Body of pancreas (tissue), 4 donors: ENCODE results near the gene MYOZ3. TPM values are rescaled to one million over a fixed set of nuclear protein-coding genes. Genes with fewer than 3 reads are reported as not detected.

Experiments used
- ATAC-seq: fragments of 150-250 bp; one replicate; pipeline ENCODE4 v1.9.1; 2016
- DNase-seq, 4 donors: peaks; one replicate each; pipeline ENCODE4 v3.0.0-alpha.2; 2019
- H3K27ac ChIP-seq, 4 donors: fragments of 200-600 bp; sonication (generic); 1 replicate in 3 of 4; 2 replicates in 1 of 4; pipeline versions ENCODE4 v1.5.1 to v1.6.1; 2016 to 2019; ENCODE audit warnings: mild to moderate bottlenecking in 1 of 4, mixed read lengths in 1 of 4, moderate library complexity in 1 of 4
- H3K27me3 ChIP-seq, 2 donors: fragments of 200-600 bp; sonication (generic); one replicate each; pipeline ENCODE4 v1.6.0; 2016; ENCODE audit warnings: mild to moderate bottlenecking in 1 of 2
- H3K36me3 ChIP-seq, 2 donors: fragments of 200-600 bp; sonication (generic); replicated peaks in 1 of 2; 2 replicates each; pipeline ENCODE4 v1.5.1; 2016; ENCODE audit warnings: low read depth in 2 of 2; ENCODE audit not compliant: insufficient read depth in 1 of 2
- H3K4me1 ChIP-seq: fragments of 200-600 bp; sonication (generic); one replicate; pipeline ENCODE4 v1.6.0; 2016
- H3K4me3 ChIP-seq, 2 donors: fragments of 200-600 bp; sonication (generic); 1 replicate in 1 of 2; 2 replicates in 1 of 2; pipeline ENCODE4 v1.5.1; 2016 to 2019
- H3K9me3 ChIP-seq, 3 donors: fragments of 200-600 bp; sonication (generic); 1 replicate in 2 of 3; 2 replicates in 1 of 3; pipeline ENCODE4 v1.5.1; 2016
- POLR2A ChIP-seq, 3 donors: fragments of 450-650 bp; IDR thresholded peaks; one replicate each; pipeline ENCODE4 v1.6.1; 2016; ENCODE audit warnings: antibody characterized with exemption in 3 of 3, mild to moderate bottlenecking in 2 of 3
- WGBS, 2 donors: methylation state at CpG; one replicate each; pipeline ENCODE4 v1.1.5; 2017; 5-methylcytosine and 5-hydroxymethylcytosine counted together
- intact Hi-C: fragments of 100-400 bp; cut with DNase I; formaldehyde crosslinking; loops from one replicate; pipeline ENCODE4 v1.15.1; 2023
- total RNA-seq, 2 donors: library from RNA; depleted of rRNA; stranded (reverse); fragments of >200 nt; gene quantifications; one replicate each; pipeline ENCODE4 v1.1.0, GENCODE V29; 2016
- TF ChIP-seq, protein P1 (sequence below), 7 experiments: fragments of 450-650 bp in 4 of 7; fragments of 200-600 bp in 3 of 7; sonication (generic) in 3 of 7; IDR thresholded peaks; one replicate each; pipeline ENCODE4 v1.5.1; 2016 to 2019; ENCODE audit warnings: antibody characterized with exemption in 7 of 7

Gene MYOZ3
- total RNA-seq, 2 donors from 2014 or later: 0.26 TPM; not detected in 1

DNA sequence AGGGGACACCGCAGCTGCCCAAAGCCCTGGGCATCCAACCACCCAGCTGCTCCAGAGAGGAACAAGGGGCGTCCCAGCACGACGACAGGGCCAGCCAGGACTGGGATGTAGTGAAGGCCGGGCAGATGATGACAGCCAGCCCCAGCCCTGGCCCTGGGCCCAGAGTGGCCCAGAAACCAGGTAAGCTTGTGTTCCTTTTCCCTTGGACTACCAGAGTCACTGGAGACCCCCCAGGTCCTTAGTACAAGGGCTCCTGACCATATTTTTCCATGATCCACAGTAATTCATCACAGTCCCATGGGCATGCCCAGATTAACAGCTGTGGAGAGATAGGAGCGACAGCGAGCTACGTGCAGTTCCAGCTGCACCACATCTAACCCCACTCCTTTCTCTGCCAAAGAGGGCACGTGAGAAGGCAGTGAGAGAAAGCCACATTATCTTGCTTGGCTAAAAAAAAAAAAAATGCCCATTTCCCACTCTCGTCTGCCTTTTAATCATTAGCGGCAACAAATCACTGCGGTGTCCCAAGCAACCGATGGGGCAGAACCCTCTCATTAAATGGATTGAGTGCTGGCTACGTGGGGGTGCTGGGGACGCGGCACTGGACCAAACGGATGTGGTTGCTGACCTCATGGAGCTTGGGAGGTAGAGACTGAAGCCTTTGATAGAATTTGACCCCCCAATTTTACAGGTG is 42.3 kb upstream of the MYOZ3 start:
- ATAC-seq: peak; percentile 47
- Histone ChIP-seq H3K27ac (peak overlapping the region; percentile 12 to 92 (median 86)), H3K36me3 (no peaks in the 10 kb centered on the region), H3K4me1 (peaks cover 72% of the 10 kb centered on the region), H3K9me3 (no peaks in the 10 kb centered on the region), H3K4me3 (no peak overlapping the region), H3K27me3 (no peaks in the 10 kb centered on the region)
- peak; percentile 52 to 80 (median 64) for DNase-seq
- TF ChIP-seq, protein P1, sequence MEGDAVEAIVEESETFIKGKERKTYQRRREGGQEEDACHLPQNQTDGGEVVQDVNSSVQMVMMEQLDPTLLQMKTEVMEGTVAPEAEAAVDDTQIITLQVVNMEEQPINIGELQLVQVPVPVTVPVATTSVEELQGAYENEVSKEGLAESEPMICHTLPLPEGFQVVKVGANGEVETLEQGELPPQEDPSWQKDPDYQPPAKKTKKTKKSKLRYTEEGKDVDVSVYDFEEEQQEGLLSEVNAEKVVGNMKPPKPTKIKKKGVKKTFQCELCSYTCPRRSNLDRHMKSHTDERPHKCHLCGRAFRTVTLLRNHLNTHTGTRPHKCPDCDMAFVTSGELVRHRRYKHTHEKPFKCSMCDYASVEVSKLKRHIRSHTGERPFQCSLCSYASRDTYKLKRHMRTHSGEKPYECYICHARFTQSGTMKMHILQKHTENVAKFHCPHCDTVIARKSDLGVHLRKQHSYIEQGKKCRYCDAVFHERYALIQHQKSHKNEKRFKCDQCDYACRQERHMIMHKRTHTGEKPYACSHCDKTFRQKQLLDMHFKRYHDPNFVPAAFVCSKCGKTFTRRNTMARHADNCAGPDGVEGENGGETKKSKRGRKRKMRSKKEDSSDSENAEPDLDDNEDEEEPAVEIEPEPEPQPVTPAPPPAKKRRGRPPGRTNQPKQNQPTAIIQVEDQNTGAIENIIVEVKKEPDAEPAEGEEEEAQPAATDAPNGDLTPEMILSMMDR (IDR thresholded peaks at IDR 0.05): no peak
- TF ChIP-seq POLR2A (IDR thresholded peaks at IDR 0.05): peak in 1 of 3 donors; percentile 13
- intact Hi-C loops: no loop called here
- 28 to 33% methylated on average over 12 to 17 of the region's 17 CpGs for WGBS, 2 donors

DNA sequence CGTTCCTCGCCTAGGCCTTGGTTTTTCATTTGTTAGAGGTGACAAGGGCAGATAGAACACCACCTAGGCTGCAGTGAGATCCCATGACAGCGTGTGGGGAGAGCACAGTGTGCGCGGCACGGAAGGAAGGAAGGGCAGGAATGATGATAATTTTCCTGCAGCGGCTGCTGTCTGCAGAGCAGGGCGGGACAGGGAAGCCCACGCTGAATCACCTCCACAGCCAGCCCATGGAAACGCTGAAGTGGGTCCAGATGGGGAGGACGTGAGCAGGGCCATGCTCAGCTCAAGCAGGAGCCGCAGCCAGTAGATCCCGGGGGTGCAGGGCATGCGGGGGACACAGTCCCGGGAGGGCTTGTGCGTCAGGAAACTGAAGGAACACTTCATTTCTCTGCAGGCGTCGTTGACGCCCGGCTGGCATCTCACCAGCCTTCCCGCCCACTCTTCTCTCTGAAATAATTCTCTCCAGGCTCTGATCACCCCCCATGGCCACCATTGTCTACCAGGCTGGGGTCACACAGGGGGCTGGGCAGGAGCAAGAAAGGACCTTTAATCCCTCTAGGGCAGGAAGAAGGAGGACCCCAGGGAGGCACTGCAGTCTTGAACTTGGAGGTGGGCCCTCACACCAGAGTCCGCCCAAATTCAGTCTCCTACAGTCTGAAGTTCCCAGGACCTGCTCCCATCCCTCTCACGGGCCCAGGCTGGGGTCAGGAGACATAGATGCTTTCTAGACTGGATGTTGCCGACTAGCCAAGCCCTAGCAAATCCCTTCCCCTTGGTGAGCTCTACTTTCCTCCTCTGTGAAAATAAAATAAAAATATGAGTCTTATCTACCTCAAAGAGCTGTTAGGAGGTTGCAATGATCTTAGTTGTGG is 41.5 kb upstream of the MYOZ3 start:
- Histone ChIP-seq H3K27me3 (no peaks in the 10 kb centered on the region), H3K36me3 (no peaks in the 10 kb centered on the region), H3K4me3 (no peak overlapping the region), H3K9me3 (no peaks in the 10 kb centered on the region), H3K4me1 (peaks cover 69% of the 10 kb centered on the region), H3K27ac (peak overlapping the region; percentile 12 to 92 (median 86))
- intact Hi-C loops: no loop called here
- TF ChIP-seq, protein P1 (IDR thresholded peaks at IDR 0.05): no peak
- no peak for TF ChIP-seq POLR2A (IDR thresholded peaks at IDR 0.05)
- peak; percentile 3 for ATAC-seq
- peak in 3 of 4 donors; percentile 53 to 69 (median 57) for DNase-seq
- WGBS, 2 donors: 54 to 65% methylated on average over 22 to 24 of the region's 24 CpGs

DNA sequence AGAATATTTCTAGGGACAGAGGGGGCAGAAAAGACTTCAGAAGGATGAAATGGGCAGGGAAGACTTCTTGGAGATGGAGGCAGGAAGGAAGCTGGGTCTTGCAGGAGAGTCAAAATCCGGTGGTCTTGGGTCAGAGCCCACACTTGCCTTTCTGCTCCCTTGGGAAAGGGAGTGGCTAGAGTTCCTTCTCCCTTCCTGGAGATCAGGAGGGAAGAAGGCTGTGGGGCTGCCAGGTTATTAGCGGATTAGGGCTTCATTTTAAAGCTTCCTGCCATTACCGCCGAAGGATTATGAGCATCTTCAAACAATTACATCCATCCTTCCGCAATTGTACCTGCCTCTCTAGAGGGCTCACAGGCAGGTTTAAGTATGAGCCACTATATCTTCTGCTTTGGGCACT is 39.8 kb upstream of the MYOZ3 start:
- Histone ChIP-seq H3K9me3 (no peaks in the 10 kb centered on the region), H3K27ac (peak overlapping the region in 2 of 4 donors; percentile 31 to 33), H3K4me1 (peaks cover 67% of the 10 kb centered on the region), H3K36me3 (no peaks in the 10 kb centered on the region), H3K4me3 (no peak overlapping the region), H3K27me3 (no peaks in the 10 kb centered on the region)
- intact Hi-C loops: no loop called here
- ATAC-seq (no peak), DNase-seq (no peak)
- 87 to 93% methylated on average over 5 of the region's 5 CpGs for WGBS, 2 donors
- TF ChIP-seq POLR2A (IDR thresholded peaks at IDR 0.05): no peak
- TF ChIP-seq, protein P1 (IDR thresholded peaks at IDR 0.05): no peak

- WGBS, 2 donors: 78% methylated on average over 2 of the region's 2 CpGs; no CpG with 5 or more reads in 1 of the 2 donors
- Histone ChIP-seq H3K27ac (peak overlapping the region in 1 of 4 donors; percentile 33), H3K9me3 (no peaks in the 10 kb centered on the region), H3K4me3 (no peak overlapping the region), H3K4me1 (peaks cover 67% of the 10 kb centered on the region), H3K27me3 (no peaks in the 10 kb centered on the region), H3K36me3 (no peaks in the 10 kb centered on the region)
- TF ChIP-seq POLR2A (IDR thresholded peaks at IDR 0.05): no peak
- TF ChIP-seq, protein P1 (IDR thresholded peaks at IDR 0.05): no peak
- DNase-seq (no peak), ATAC-seq (no peak)
- intact Hi-C loops: no loop called here
Observed at GRCh38 chr5:150622157-150622556, 38.9 kb upstream of the MYOZ3 start.
